Middle frontal gyrus (tissue), 1 donor: Measurements from ENCODE around the gene CALY.
A peak's percentile ranks its signal among the peaks of the same experiment; 100 is the strongest.
"Not testable (repeated sequence)": the region's sequence is repeated elsewhere in the genome, so short reads cannot be mapped to it uniquely, and the experiment has no call there.

Source experiments
- DNase-seq: peaks from one replicate; pipeline ENCODE4 v3.0.0-alpha.2; 2015; ENCODE audit warnings: low spot score; ENCODE audit errors: extremely low spot score

The CALY gene

GRCh38 chr10:133336577-133337369 lies at the start of gene CALY:
CALY (minus strand) TSS chr10:133336896; CDS start chr10:133328989, 7,907 bp downstream.
- peak; percentile 55 for DNase-seq

- DNase-seq: no peak
Measured at GRCh38 chr10:133385214-133385613, 48.5 kb upstream of the CALY start.

- no peak for DNase-seq
Measured at GRCh38 chr10:133384071-133384470, 47.4 kb upstream of the CALY start.

GRCh38 chr10:133383551-133383950 lies 46.9 kb upstream of the CALY start:
- no peak for DNase-seq

- no peak for DNase-seq
Measured at GRCh38 chr10:133381036-133381435, 44.3 kb upstream of the CALY start.

- DNase-seq: no peak
Measured at GRCh38 chr10:133379801-133380666, 43.3 kb upstream of the CALY start.

- DNase-seq: no peak
Measured at GRCh38 chr10:133379152-133379800, 42.6 kb upstream of the CALY start, which contains the start of gene PAOX. PAOX (plus strand) TSS chr10:133379262; CDS start chr10:133379317, 55 bp downstream.

GRCh38 chr10:133378251-133379096 lies 41.8 kb upstream of the CALY start:
- DNase-seq: peak; percentile 40

- DNase-seq: no peak
Measured at GRCh38 chr10:133377818-133378250, 41.1 kb upstream of the CALY start.

- no peak for DNase-seq
Measured at GRCh38 chr10:133377025-133377817, 40.5 kb upstream of the CALY start.

- not testable (repeated sequence) for DNase-seq
Measured at GRCh38 chr10:133376183-133376582, 39.5 kb upstream of the CALY start.

GRCh38 chr10:133375357-133376115 lies 38.8 kb upstream of the CALY start:
- no peak for DNase-seq

- peak; percentile 92 for DNase-seq
Measured at GRCh38 chr10:133373174-133374090, 36.7 kb upstream of the CALY start, which contains the start of gene ECHS1. ECHS1 (minus strand) TSS chr10:133373354; CDS start chr10:133373333, 21 bp downstream.

- no peak for DNase-seq
Measured at GRCh38 chr10:133372507-133372906, 35.8 kb upstream of the CALY start.

GRCh38 chr10:133370030-133370786 lies 33.5 kb upstream of the CALY start:
- DNase-seq: no peak

GRCh38 chr10:133368153-133368552 lies 31.5 kb upstream of the CALY start:
- no peak for DNase-seq

GRCh38 chr10:133367461-133367860 lies 30.8 kb upstream of the CALY start:
- not testable (repeated sequence) for DNase-seq
